Measurements from ENCODE around the gene MON1B. TPM values are rescaled to one million over a fixed set of nuclear protein-coding genes. Genes with fewer than 3 reads are reported as not detected.

The MON1B gene
- total RNA-seq, 1 experiment from 2014 or later, result 48.0 TPM

DNA sequence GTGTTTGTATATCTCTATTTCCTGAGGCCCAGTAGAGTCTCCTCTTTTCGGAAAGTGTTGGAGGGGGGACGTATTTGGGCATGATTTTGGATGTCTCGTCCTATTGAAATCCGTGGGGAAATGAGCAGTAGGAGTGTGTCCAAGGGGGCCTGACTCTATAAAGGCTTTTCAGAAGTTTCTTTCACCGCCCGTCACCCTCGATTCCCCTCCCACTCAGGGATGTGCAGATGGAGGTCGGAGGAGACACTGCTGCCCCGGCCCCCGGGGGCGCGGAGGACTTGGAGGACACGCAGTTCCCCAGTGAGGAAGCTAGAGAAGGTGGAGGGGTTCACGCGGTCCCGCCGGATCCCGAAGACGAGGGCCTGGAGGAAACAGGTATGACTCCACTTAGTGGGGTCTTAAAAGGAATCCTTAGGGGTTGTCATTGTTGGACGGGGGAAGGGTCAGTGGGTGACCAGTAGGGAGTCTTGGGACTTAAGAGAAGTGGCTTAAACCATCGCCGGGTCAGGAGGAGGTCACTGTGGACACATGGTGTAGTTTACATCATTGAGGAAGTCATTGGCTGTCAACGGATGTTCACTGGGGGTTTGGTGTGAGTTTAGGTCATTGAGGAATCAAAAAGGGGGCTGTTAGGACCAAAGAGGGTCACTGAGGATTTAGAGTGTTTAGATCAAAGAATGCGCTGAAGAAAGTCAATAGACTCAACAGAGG lies 424 bp downstream of the MON1B start:
- Histone ChIP-seq H3K56ac (ENCODE audit: insufficient read length, low read depth, low read length) (no peak overlapping the region), H4K20me1 (ENCODE audit: control insufficient read depth, insufficient read depth, insufficient read length) (no peaks in the 10 kb centered on the region), H4K91ac (ENCODE audit: insufficient read length, low read depth, low read length) (no peak overlapping the region), H3K4me2 (ENCODE audit: insufficient read depth, insufficient read length, low read length) (peak overlapping the region; percentile 94), H2AFZ (ENCODE audit: low read length) (no peak overlapping the region), H2BK15ac (ENCODE audit: low read depth, low read length) (no peak overlapping the region), H3K27ac (ENCODE audit: insufficient read length, low read depth, low read length) (no peak overlapping the region), H3K9ac (ENCODE audit: extremely low read depth, insufficient read length, low read length) (peak overlapping the region; percentile 77), H3K23me2 (ENCODE audit: insufficient read length, low read depth, low read length, poor library complexity, severe bottlenecking) (peaks cover 8% of the 10 kb centered on the region), H3K14ac (ENCODE audit: insufficient read depth, low read length) (no peak overlapping the region), H3T11ph (ENCODE audit: low read length) (no peak overlapping the region), H3K18ac (ENCODE audit: insufficient read length, low read depth, low read length) (no peak overlapping the region), H2BK12ac (ENCODE audit: insufficient read length, low read depth, low read length) (no peak overlapping the region), H4K8ac (replicated peaks; ENCODE audit: insufficient read length, low read depth, low read length) (no peak overlapping the region), H3K4ac (ENCODE audit: low read depth, low read length) (no peak overlapping the region), H2AK5ac (ENCODE audit: insufficient read length, low read length) (no peak overlapping the region), H2BK20ac (ENCODE audit: low read depth, low read length, poor library complexity, severe bottlenecking) (no peak overlapping the region), H3K23ac (ENCODE audit: insufficient read length, low read depth, low read length) (no peak overlapping the region), H2BK5ac (ENCODE audit: insufficient read length, low read length) (no peak overlapping the region), H3K9me3 (ENCODE audit: control insufficient read depth, low read depth, low read length) (no peaks in the 10 kb centered on the region), H3K79me1 (ENCODE audit: insufficient read depth, low read depth, low read length, poor library complexity, severe bottlenecking) (peaks cover 11% of the 10 kb centered on the region), H3K27me3 (ENCODE audit: insufficient read depth, low read length) (no peaks in the 10 kb centered on the region), H3K4me1 (ENCODE audit: insufficient read depth, low read length) (no peaks in the 10 kb centered on the region), H3K79me2 (ENCODE audit: insufficient read depth, low read length) (peaks cover 10% of the 10 kb centered on the region; the same call in 1 of the 2 replicates), H4K5ac (ENCODE audit: insufficient read length, low read depth, low read length) (no peak overlapping the region), H2BK120ac (ENCODE audit: low read depth, low read length, poor library complexity, severe bottlenecking) (no peak overlapping the region)
- Mint-ChIP-seq H3K9me3 (no peaks in the 10 kb centered on the region), H3K27me3 (ENCODE audit: low read depth) (peaks cover 3% of the 10 kb centered on the region; the same call in 1 of the 2 replicates), H3K27ac (peak overlapping the region; percentile 98 to 99 (median 98)), H3K4me3 (peak overlapping the region; percentile 89 to 96), H3K4me1 (peaks cover 12 to 23% of the 10 kb centered on the region in 2 experiments), H3K36me3 (ENCODE audit: insufficient read depth in 1 of 3, low read depth in 3 of 3) (peaks cover 9 to 34% (median 28%) of the 10 kb centered on the region in 3 experiments)
- no peak for TF ChIP-seq CTCF (conservative IDR thresholded peaks at IDR 0.05)
- no CpG with 5 or more reads among the region's 24 CpGs for WGBS (ENCODE audit: extremely low coverage, insufficient read length, low lambda C conversion rate)
- DNase-seq, result no peak

Data from H9 (cell line).